ENCODE results near the gene PDGFC.
"Not testable (repeated sequence)": the region's sequence is repeated elsewhere in the genome, so short reads cannot be mapped to it uniquely, and the experiment has no call there.

The PDGFC gene

GRCh38 chr4:156949373-156949814, 22.2 kb downstream of the PDGFC start:
- DNase-seq = no peak

GRCh38 chr4:156948738-156949137, 22.9 kb downstream of the PDGFC start:
- DNase-seq = no peak

GRCh38 chr4:156948133-156948532, 23.5 kb downstream of the PDGFC start:
- DNase-seq = no peak

- no peak for DNase-seq
Observed at GRCh38 chr4:156946516-156947424, 24.8 kb downstream of the PDGFC start.

GRCh38 chr4:156945532-156945931, 26.1 kb downstream of the PDGFC start:
- DNase-seq = no peak

- DNase-seq = no peak
Observed at GRCh38 chr4:156942991-156943390, 28.6 kb downstream of the PDGFC start.

- DNase-seq = no peak
Observed at GRCh38 chr4:156941940-156942548, 29.6 kb downstream of the PDGFC start.

GRCh38 chr4:156939801-156940200, 31.8 kb downstream of the PDGFC start:
- DNase-seq = no peak

- no peak for DNase-seq
Observed at GRCh38 chr4:156939139-156939538, 32.5 kb downstream of the PDGFC start.

- DNase-seq = no peak
Observed at GRCh38 chr4:156934259-156934635, 37.4 kb downstream of the PDGFC start.

- DNase-seq = no peak
Observed at GRCh38 chr4:156933633-156934258, 37.9 kb downstream of the PDGFC start.

GRCh38 chr4:156932360-156932759, 39.2 kb downstream of the PDGFC start:
- not testable (repeated sequence) for DNase-seq

GRCh38 chr4:156931267-156931666, 40.3 kb downstream of the PDGFC start:
- DNase-seq = no peak

GRCh38 chr4:156929386-156930105, 42.1 kb downstream of the PDGFC start:
- DNase-seq = no peak

- DNase-seq = no peak
Observed at GRCh38 chr4:156924774-156925315, 46.8 kb downstream of the PDGFC start.

- DNase-seq = no peak
Observed at GRCh38 chr4:156923525-156923924, 48.1 kb downstream of the PDGFC start.

GRCh38 chr4:156915221-156915620, 56.4 kb downstream of the PDGFC start:
- no peak for DNase-seq

GRCh38 chr4:156913234-156913633, 58.4 kb downstream of the PDGFC start:
- DNase-seq = no peak

- DNase-seq = no peak
Observed at GRCh38 chr4:156909010-156909409, 62.6 kb downstream of the PDGFC start.

GRCh38 chr4:156906325-156906724, 65.3 kb downstream of the PDGFC start:
- no peak for DNase-seq

GRCh38 chr4:156901871-156902270, 69.7 kb downstream of the PDGFC start:
- no peak for DNase-seq

GRCh38 chr4:156898373-156899117, 73.1 kb downstream of the PDGFC start:
- DNase-seq = no peak
